Ovary (tissue), 3 donors: Measurements from ENCODE around the gene MAP3K1.

Experiments
- CTCF ChIP-seq, 3 donors: fragments of 450-650 bp in 2 of 3; fragments of 200-600 bp in 1 of 3; IDR thresholded peaks; one replicate each; pipeline versions ENCODE4 v1.5.1 to v1.8.0; 2016 to 2022; ENCODE audit warnings: antibody characterized with exemption in 3 of 3, mild to moderate bottlenecking in 1 of 3
- EP300 ChIP-seq: sonication (generic); formaldehyde crosslinking; IDR thresholded peaks from one replicate; pipeline ENCODE4 v1.6.1; 2017; ENCODE audit warnings: antibody characterized with exemption
- POLR2A ChIP-seq: fragments of 450-650 bp; IDR thresholded peaks from one replicate; pipeline ENCODE4 v1.6.1; 2017; ENCODE audit warnings: antibody characterized with exemption, mild to moderate bottlenecking, moderate library complexity
- donor health status: DM: no; HTN: no; CAD: no.

GRCh38 chr5:56800186-56800585 lies 15.2 kb upstream of the MAP3K1 start:
- no peak for TF ChIP-seq CTCF (IDR thresholded peaks at IDR 0.05)
- TF ChIP-seq POLR2A: no peak
- TF ChIP-seq EP300: no peak
